ENCODE results near the gene DTX1.

- TF ChIP-seq CTCF (IDR thresholded peaks at IDR 0.05) (no peak), POLR2A (IDR thresholded peaks at IDR 0.05) (no peak)
These were observed 33.8 kb upstream of the DTX1 start for GRCh38 chr12:113022563-113023297.

Data from uterus (tissue), 2 donors.